NCI-H1105 treated with DMSO at 0.1 percent for 48 hours (cell line): ENCODE results near the gene UPF1.

Experiments used
- DNase-seq: peaks from one replicate; lab custom pipeline; 2025; lab: John Stamatoyannopoulos, UW

The UPF1 gene

GRCh38 chr19:18857223-18857622 lies 25.5 kb downstream of the UPF1 start:
- no peak for DNase-seq

- no peak for DNase-seq
Observed at GRCh38 chr19:18858906-18859646, 27.3 kb downstream of the UPF1 start.

- no peak for DNase-seq
Observed at GRCh38 chr19:18859676-18860301, 28.0 kb downstream of the UPF1 start.

GRCh38 chr19:18860302-18860700 lies 28.5 kb downstream of the UPF1 start:
- DNase-seq = no peak

GRCh38 chr19:18860725-18861124 lies 29.0 kb downstream of the UPF1 start:
- no peak for DNase-seq

GRCh38 chr19:18861235-18861634 lies 29.5 kb downstream of the UPF1 start:
- no peak for DNase-seq

GRCh38 chr19:18861917-18862316 lies 30.2 kb downstream of the UPF1 start:
- DNase-seq = no peak

- no peak for DNase-seq
Observed at GRCh38 chr19:18862976-18863842, 31.4 kb downstream of the UPF1 start.

GRCh38 chr19:18863843-18864362 lies 32.1 kb downstream of the UPF1 start:
- DNase-seq = no peak

GRCh38 chr19:18865106-18865972 lies 33.6 kb downstream of the UPF1 start:
- DNase-seq = no peak

GRCh38 chr19:18865973-18866799 lies 34.4 kb downstream of the UPF1 start:
- no peak for DNase-seq

GRCh38 chr19:18866800-18867123 lies 35.0 kb downstream of the UPF1 start:
- no peak for DNase-seq

GRCh38 chr19:18867199-18867598 lies 35.4 kb downstream of the UPF1 start:
- DNase-seq = no peak

- DNase-seq = no peak
Observed at GRCh38 chr19:18867751-18868150, 36.0 kb downstream of the UPF1 start.

- no peak for DNase-seq
Observed at GRCh38 chr19:18868380-18869022, 36.7 kb downstream of the UPF1 start.

GRCh38 chr19:18869023-18869618 lies 37.4 kb downstream of the UPF1 start:
- DNase-seq = no peak

GRCh38 chr19:18869781-18870530 lies 38.2 kb downstream of the UPF1 start:
- no peak for DNase-seq

- no peak for DNase-seq
Observed at GRCh38 chr19:18870531-18871172, 38.9 kb downstream of the UPF1 start.

- DNase-seq = no peak
Observed at GRCh38 chr19:18871543-18871942, 39.8 kb downstream of the UPF1 start.
